Astrocyte (in vitro differentiated cells and primary cell): ENCODE measurements around the gene DHDH.
"Not testable (repeated sequence)": the region's sequence is repeated elsewhere in the genome, so short reads cannot be mapped to it uniquely, and the experiment has no call there.

Experiments
- CTCF ChIP-seq: IDR thresholded peaks from 2 replicates; pipeline ENCODE4 v1.5.1; 2011; ENCODE audit warnings: low read depth, mild to moderate bottlenecking, inconsistent platforms, low read length, moderate library complexity; ENCODE audit not compliant: insufficient read depth
- EZH2 ChIP-seq: IDR thresholded peaks from 2 replicates; pipeline ENCODE4 v1.6.1; 2012; ENCODE audit warnings: mild to moderate bottlenecking, low read length, inconsistent platforms; ENCODE audit not compliant: insufficient read depth

DNA sequence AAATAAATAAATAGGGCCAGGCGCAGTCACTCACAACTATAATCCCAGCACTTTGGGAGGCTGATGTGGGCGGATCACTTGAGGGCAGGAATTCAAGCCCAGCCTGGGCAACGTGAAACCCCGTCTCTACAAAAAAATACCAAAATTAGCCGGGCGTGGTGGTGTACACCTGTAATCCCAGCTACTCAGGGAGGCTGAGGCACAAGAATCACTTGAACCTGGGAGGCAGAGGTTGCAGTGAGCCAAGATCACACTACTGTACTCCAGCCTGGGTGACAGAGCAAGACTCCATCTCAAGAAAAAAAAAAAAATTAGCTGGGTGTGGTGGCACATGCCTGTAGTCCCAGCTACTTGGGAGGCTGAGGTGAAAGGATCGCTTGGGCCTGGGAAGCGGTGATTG, 7.6 kb upstream of the DHDH start:
- not testable (repeated sequence) for TF ChIP-seq EZH2, CTCF
